RWPE2 (cell line): Measurements from ENCODE around the gene CDKN2B-AS1.

Source experiments
- ATAC-seq: fragments of 200-7000 bp; cut with Tn5 transposase; 3 replicates; pipeline ENCODE4 v1.9.1; 2021; ENCODE audit warnings: low read depth
- DNase-seq: peaks from one replicate; pipeline ENCODE4 v3.0.0-alpha.2; 2020; ENCODE audit warnings: low spot score
- H3K27ac ChIP-seq: fragments of 450-650 bp; 2 replicates; pipeline ENCODE4 v1.5.1; 2017; ENCODE audit warnings: mild to moderate bottlenecking; ENCODE audit not compliant: poor library complexity, severe bottlenecking
- H3K27me3 ChIP-seq: fragments of 250-450 bp; sonication (Bioruptor Pico); 2 replicates; pipeline ENCODE4 v1.5.1; 2021; ENCODE audit warnings: mild to moderate bottlenecking, moderate library complexity; ENCODE audit not compliant: insufficient read depth, poor library complexity, severe bottlenecking
- H3K36me3 ChIP-seq: fragments of 250-450 bp; sonication (Bioruptor Pico); 2 replicates; pipeline ENCODE4 v1.5.1; 2020; ENCODE audit warnings: low read depth, mild to moderate bottlenecking, moderate library complexity
- H3K4me1 ChIP-seq: fragments of 250-450 bp; sonication (Bioruptor Pico); 2 replicates; pipeline ENCODE4 v1.5.1; 2021; ENCODE audit warnings: mild to moderate bottlenecking, moderate library complexity; ENCODE audit not compliant: insufficient read depth, poor library complexity, severe bottlenecking
- H3K4me3 ChIP-seq: fragments of 250-450 bp; sonication (Bioruptor Pico); 2 replicates; pipeline ENCODE4 v1.5.1; 2021; ENCODE audit warnings: mild to moderate bottlenecking, moderate library complexity; ENCODE audit not compliant: severe bottlenecking
- H3K9me3 ChIP-seq: fragments of 250-450 bp; sonication (Bioruptor Pico); 2 replicates; pipeline ENCODE4 v1.5.1; 2021; ENCODE audit warnings: mild to moderate bottlenecking, moderate library complexity; ENCODE audit not compliant: severe bottlenecking
- CTCF ChIP-seq: fragments of 450-650 bp; IDR thresholded peaks from one replicate; pipeline ENCODE4 v1.5.1; 2017; ENCODE audit warnings: mild to moderate bottlenecking, moderate library complexity; ENCODE audit not compliant: poor library complexity, severe bottlenecking

Gene CDKN2B-AS1

GRCh38 chr9:22108581-22109370, 114.2 kb downstream of the CDKN2B-AS1 start:
- peak overlapping the region; percentile 98 for H3K27ac ChIP-seq
- no peak for TF ChIP-seq CTCF
- H3K4me3 ChIP-seq: no peak overlapping the region
- ATAC-seq: no peak
- H3K27me3 ChIP-seq: no peaks in the 10 kb centered on the region
- H3K9me3 ChIP-seq: no peaks in the 10 kb centered on the region
- peaks cover 51% of the 10 kb centered on the region for H3K4me1 ChIP-seq
- no peak for DNase-seq
- H3K36me3 ChIP-seq: no peaks in the 10 kb centered on the region

- Histone ChIP-seq H3K27ac (peak overlapping the region; percentile 56), H3K4me3 (no peak overlapping the region), H3K4me1 (peaks cover 38% of the 10 kb centered on the region), H3K9me3 (no peaks in the 10 kb centered on the region), H3K27me3 (no peaks in the 10 kb centered on the region), H3K36me3 (no peaks in the 10 kb centered on the region)
- DNase-seq (no peak), ATAC-seq (no peak)
- TF ChIP-seq CTCF: no peak
Observed at GRCh38 chr9:22111176-22111953, 116.8 kb downstream of the CDKN2B-AS1 start.

GRCh38 chr9:22111954-22112247, 117.3 kb downstream of the CDKN2B-AS1 start:
- no peak for TF ChIP-seq CTCF
- ATAC-seq (peak; percentile 39; the same call in 1 of the 3 replicates), DNase-seq (no peak)
- Histone ChIP-seq H3K4me3 (no peak overlapping the region), H3K4me1 (peaks cover 35% of the 10 kb centered on the region), H3K9me3 (no peaks in the 10 kb centered on the region), H3K36me3 (no peaks in the 10 kb centered on the region), H3K27me3 (no peaks in the 10 kb centered on the region), H3K27ac (peak overlapping the region; percentile 56)

- ATAC-seq (no peak), DNase-seq (no peak)
- no peaks in the 10 kb centered on the region for H3K9me3 ChIP-seq
- no peak overlapping the region for H3K27ac ChIP-seq
- no peaks in the 10 kb centered on the region for H3K36me3 ChIP-seq
- H3K4me3 ChIP-seq: no peak overlapping the region
- H3K27me3 ChIP-seq: no peaks in the 10 kb centered on the region
- no peak for TF ChIP-seq CTCF
- H3K4me1 ChIP-seq: peaks cover 34% of the 10 kb centered on the region
Observed at GRCh38 chr9:22112870-22113821, 118.6 kb downstream of the CDKN2B-AS1 start.
